ENCODE measurements around the gene INTS13.

DNA sequence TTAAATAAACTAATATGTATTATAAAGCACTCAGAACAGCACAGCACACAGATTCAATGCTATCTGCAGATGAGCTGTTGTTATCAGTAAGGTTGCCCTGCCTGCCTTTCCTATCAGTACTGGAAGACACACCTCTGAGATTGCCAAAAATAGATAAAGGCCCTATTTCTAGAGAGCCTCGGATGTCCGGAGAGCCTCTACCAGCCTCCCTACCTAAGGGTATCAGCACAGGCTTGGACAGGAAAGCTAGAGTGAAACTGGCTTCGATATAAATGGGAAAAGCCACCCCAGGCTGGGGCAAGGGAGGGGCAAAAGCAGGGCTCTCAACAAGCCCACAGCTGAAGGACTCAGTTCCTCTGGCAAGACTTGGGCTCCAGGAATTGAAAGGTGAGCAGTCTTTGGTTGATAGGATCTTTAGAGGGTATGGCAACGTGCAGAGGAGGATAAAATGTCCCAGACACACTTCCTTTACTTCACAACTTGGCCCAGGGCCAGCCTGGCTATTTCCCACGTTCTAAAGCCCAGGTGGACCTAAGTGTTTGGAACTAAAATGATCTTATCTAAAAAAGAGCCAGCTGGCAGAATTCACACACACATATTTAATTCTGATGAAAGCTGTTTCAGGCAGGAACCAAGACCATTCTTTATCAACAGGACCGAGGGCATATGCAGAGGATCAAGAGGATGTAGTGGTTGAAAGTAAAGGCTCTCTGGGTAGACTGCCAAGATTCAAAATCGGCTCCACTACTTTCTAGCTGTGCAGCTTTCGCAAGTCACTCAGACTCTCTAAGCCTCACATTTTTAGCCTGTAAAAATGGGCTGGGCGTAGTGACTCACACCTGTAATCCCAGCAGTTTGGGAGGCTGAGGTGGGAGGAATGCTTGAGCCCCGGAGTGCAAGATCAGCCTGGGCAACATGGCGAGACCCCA lies 67.0 kb downstream of the INTS13 start:
- TF ChIP-seq, protein P1, sequence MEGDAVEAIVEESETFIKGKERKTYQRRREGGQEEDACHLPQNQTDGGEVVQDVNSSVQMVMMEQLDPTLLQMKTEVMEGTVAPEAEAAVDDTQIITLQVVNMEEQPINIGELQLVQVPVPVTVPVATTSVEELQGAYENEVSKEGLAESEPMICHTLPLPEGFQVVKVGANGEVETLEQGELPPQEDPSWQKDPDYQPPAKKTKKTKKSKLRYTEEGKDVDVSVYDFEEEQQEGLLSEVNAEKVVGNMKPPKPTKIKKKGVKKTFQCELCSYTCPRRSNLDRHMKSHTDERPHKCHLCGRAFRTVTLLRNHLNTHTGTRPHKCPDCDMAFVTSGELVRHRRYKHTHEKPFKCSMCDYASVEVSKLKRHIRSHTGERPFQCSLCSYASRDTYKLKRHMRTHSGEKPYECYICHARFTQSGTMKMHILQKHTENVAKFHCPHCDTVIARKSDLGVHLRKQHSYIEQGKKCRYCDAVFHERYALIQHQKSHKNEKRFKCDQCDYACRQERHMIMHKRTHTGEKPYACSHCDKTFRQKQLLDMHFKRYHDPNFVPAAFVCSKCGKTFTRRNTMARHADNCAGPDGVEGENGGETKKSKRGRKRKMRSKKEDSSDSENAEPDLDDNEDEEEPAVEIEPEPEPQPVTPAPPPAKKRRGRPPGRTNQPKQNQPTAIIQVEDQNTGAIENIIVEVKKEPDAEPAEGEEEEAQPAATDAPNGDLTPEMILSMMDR (IDR thresholded peaks at IDR 0.05): no peak
- TF ChIP-seq, protein P2, sequence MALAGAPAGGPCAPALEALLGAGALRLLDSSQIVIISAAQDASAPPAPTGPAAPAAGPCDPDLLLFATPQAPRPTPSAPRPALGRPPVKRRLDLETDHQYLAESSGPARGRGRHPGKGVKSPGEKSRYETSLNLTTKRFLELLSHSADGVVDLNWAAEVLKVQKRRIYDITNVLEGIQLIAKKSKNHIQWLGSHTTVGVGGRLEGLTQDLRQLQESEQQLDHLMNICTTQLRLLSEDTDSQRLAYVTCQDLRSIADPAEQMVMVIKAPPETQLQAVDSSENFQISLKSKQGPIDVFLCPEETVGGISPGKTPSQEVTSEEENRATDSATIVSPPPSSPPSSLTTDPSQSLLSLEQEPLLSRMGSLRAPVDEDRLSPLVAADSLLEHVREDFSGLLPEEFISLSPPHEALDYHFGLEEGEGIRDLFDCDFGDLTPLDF (CRISPR knock-in tag; IDR thresholded peaks at IDR 0.05): no peak
- no peak for TF ChIP-seq ZNF121 (CRISPR knock-in tag; IDR thresholded peaks at IDR 0.05)

All from WTC11 (cell line).